Lung (tissue), 12 donors: ENCODE results near the gene TFF1. TPM values are rescaled to one million over a fixed set of nuclear protein-coding genes. Genes with fewer than 3 reads are reported as not detected.

Source experiments
- ATAC-seq: fragments of 200-7000 bp; cut with Tn5 transposase; one replicate; pipeline ENCODE4 v1.9.1; 2020; ENCODE audit warnings: moderate number of reproducible peaks; ENCODE audit not compliant: insufficient read depth, low FRiP score
- DNase-seq, 3 donors: peaks; one replicate each; pipeline ENCODE4 v3.0.0-alpha.2; 2013 to 2017
- H3K27ac ChIP-seq, 2 donors: one replicate each; pipeline ENCODE4 v1.5.1; 2013; ENCODE audit warnings: mild to moderate bottlenecking in 2 of 2, moderate library complexity in 2 of 2, control low read depth in 1 of 2, inconsistent platforms in 1 of 2, low read depth in 1 of 2, low read length in 1 of 2
- H3K27me3 ChIP-seq, 3 donors: one replicate each; pipeline ENCODE4 v1.5.1; 2013; ENCODE audit warnings: low read length in 2 of 3; ENCODE audit not compliant: control insufficient read depth in 3 of 3, insufficient read depth in 3 of 3
- H3K36me3 ChIP-seq, 4 donors: one replicate each; pipeline ENCODE4 v1.5.1; 2013; ENCODE audit warnings: low read length in 4 of 4, mild to moderate bottlenecking in 1 of 4, moderate library complexity in 1 of 4; ENCODE audit not compliant: control insufficient read depth in 4 of 4, insufficient read depth in 4 of 4
- H3K4me1 ChIP-seq, 5 donors: one replicate each; pipeline ENCODE4 v1.5.1; 2013; ENCODE audit warnings: low read length in 5 of 5, mild to moderate bottlenecking in 2 of 5, moderate library complexity in 1 of 5; ENCODE audit not compliant: control insufficient read depth in 5 of 5, insufficient read depth in 5 of 5
- H3K4me3 ChIP-seq: one replicate; pipeline ENCODE4 v1.5.1; 2013; ENCODE audit warnings: mild to moderate bottlenecking, control low read depth, moderate library complexity
- H3K9ac ChIP-seq, 2 donors: one replicate each; pipeline ENCODE4 v1.5.1; 2013; ENCODE audit warnings: low read length in 2 of 2, control low read depth in 1 of 2; ENCODE audit not compliant: insufficient read depth in 1 of 2
- H3K9me3 ChIP-seq, 4 donors: one replicate each; pipeline ENCODE4 v1.5.1; 2013; ENCODE audit warnings: low read length in 3 of 4, mild to moderate bottlenecking in 1 of 4, moderate library complexity in 1 of 4; ENCODE audit not compliant: control insufficient read depth in 4 of 4, insufficient read depth in 3 of 4
- CTCF ChIP-seq: IDR thresholded peaks from 2 replicates; pipeline ENCODE4 v1.5.1; 2012; ENCODE audit warnings: mild to moderate bottlenecking; ENCODE audit errors: control extremely low read depth, extremely low read depth
- WGBS, 2 donors: extraction: QIAGEN DNeasy Blood & Tissue Kit; methylation state at CpG; one replicate each; pipeline ENCODE4 v1.1.7; 2013; 5-methylcytosine and 5-hydroxymethylcytosine counted together
- polyA plus RNA-seq, 2 donors: library from polyadenylated mRNA; stranded (reverse); fragments of 200-250 nt; gene quantifications; one replicate each; pipeline ENCODE4 v1.2.1, GENCODE V29; 2013
- total RNA-seq, 2 donors: library from RNA; depleted of rRNA in 1 of 2; stranded (reverse); fragments of >200 nt in 1 of 2; gene quantifications; one replicate each; pipeline ENCODE4 v1.2.1, GENCODE V29; 2014 to 2021
- donor health status: control.
- donor health status: control.
- donor health status: Bipolar disorder and iron deficiency.
- donor health status: healthy.
- donor health status: DM: yes; HTN: yes; CAD: no.

TFF1 gene
- total and polyA plus RNA-seq, 4 donors = 0.83 to 3.8 (median 1.2) TPM; not detected in 1

DNA sequence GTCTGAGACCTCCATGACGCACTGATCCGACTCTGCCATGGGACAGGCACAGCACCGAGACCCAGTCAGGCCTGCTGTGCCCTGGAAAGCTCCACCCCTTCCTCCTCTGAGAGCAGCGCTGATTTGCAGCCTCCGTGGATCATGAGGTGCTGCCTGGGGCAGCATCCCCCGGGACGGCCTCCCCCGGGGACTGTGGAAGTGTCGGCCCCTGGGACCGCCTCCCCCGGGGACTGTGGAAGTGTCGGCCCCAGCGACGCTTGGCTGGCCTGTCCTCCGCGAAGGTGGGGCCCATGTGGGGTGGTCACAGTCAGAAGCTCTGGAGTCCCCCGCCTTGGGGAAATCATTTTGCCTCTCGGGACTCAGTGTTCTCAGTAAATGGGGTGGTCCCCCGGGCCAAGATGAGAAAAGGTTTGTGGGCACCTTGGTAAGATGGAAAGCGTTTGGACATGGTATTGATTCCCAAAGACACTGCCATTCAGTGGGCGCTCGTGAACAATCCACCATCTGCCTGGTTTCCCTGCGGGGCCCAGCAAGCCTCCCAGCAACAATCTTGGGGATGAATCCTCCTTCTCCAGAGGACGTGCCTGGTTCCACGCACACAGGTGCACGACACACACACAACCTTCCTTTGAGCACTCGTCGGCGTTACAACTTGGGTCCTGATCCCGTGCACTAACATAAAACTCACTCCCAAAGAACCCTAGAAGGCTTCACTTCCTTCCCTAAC, 18.6 kb downstream of the TFF1 start:
- WGBS, 2 donors = 90 to 94% methylated on average over 29 to 30 of the region's 30 CpGs
- DNase-seq (no peak), ATAC-seq (no peak)
- Histone ChIP-seq H3K27ac (no peak overlapping the region), H3K9ac (no peak overlapping the region), H3K27me3 (peaks cover 0 to 3% (median 0%) of the 10 kb centered on the region in 3 donors), H3K9me3 (no peaks in the 10 kb centered on the region), H3K4me3 (no peak overlapping the region), H3K36me3 (no peaks in the 10 kb centered on the region), H3K4me1 (no peaks in the 10 kb centered on the region)
- no peak for TF ChIP-seq CTCF

GRCh38 chr21:42346866-42347600, 19.3 kb downstream of the TFF1 start:
- ATAC-seq (no peak), DNase-seq (no peak)
- Histone ChIP-seq H3K9me3 (no peaks in the 10 kb centered on the region), H3K27me3 (peaks cover 0 to 3% (median 0%) of the 10 kb centered on the region in 3 donors), H3K9ac (no peak overlapping the region), H3K36me3 (no peaks in the 10 kb centered on the region), H3K4me1 (no peaks in the 10 kb centered on the region), H3K4me3 (no peak overlapping the region), H3K27ac (no peak overlapping the region)
- 90 to 91% methylated on average over 30 of the region's 30 CpGs for WGBS, 2 donors
- TF ChIP-seq CTCF = no peak

DNA sequence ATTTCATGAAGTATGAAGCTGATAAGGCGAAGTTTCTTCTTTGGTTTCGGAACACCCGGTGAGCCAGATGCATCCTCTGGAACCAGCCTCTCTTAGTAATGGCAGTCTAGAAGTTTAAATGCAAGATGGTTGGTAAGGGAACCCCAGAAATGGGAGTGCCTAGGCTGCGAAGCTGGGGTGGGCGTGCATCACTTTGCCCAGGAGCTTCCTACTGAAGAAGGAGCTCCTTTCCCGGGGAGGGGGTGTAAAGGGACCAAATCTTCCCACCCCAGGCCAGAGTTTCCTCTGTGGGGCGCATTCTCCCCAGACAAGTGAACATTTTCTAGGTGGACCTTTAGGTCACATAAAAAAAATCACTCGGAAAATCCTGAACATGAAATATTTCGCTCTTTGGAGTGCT, 19.9 kb downstream of the TFF1 start:
- WGBS, 2 donors = 94 to 97% methylated on average over 9 of the region's 9 CpGs
- no peak overlapping the region for H3K4me3 ChIP-seq
- H3K27ac ChIP-seq = no peak overlapping the region
- no peak for DNase-seq
- H3K27me3 ChIP-seq = peaks cover 0 to 3% (median 0%) of the 10 kb centered on the region in 3 donors
- no peak overlapping the region for H3K9ac ChIP-seq
- ATAC-seq = no peak
- H3K4me1 ChIP-seq = no peaks in the 10 kb centered on the region
- TF ChIP-seq CTCF = no peak
- H3K36me3 ChIP-seq = no peaks in the 10 kb centered on the region
- H3K9me3 ChIP-seq = no peaks in the 10 kb centered on the region
